MM.1S (cell line): ENCODE data around the gene BLOC1S1.

ENCODE experiments used
- DNase-seq: peaks from one replicate; pipeline ENCODE4 v3.0.0-alpha.2; 2015
- H2AFZ ChIP-seq: fragments of 300-600 bp; sonication (generic); 2 replicates; pipeline ENCODE4 v1.6.0; 2016; ENCODE audit warnings: antibody characterized with exemption, low read length
- H3F3A ChIP-seq: fragments of 300-600 bp; sonication (generic); 2 replicates; pipeline ENCODE4 v1.6.1; 2016; ENCODE audit warnings: mild to moderate bottlenecking, antibody characterized with exemption, low read length, moderate library complexity, mixed read lengths; ENCODE audit not compliant: insufficient read depth
- H3K27ac ChIP-seq: fragments of 300-600 bp; sonication (generic); 2 replicates; pipeline ENCODE4 v1.5.1; 2016; ENCODE audit warnings: mild to moderate bottlenecking, low read length
- H3K27me3 ChIP-seq: fragments of 300-600 bp; sonication (generic); replicated peaks from 2 replicates; pipeline ENCODE4 v1.6.0; 2016; ENCODE audit warnings: low read length; ENCODE audit not compliant: insufficient read depth
- H3K36me3 ChIP-seq: fragments of 300-600 bp; sonication (generic); replicated peaks from 2 replicates; pipeline ENCODE4 v1.6.1; 2016; ENCODE audit warnings: mild to moderate bottlenecking, low read length, mixed read lengths; ENCODE audit not compliant: insufficient read depth
- H3K4me1 ChIP-seq: fragments of 300-600 bp; sonication (generic); 2 replicates; pipeline ENCODE4 v1.6.1; 2016; ENCODE audit warnings: low read length, mixed read lengths
- H3K4me2 ChIP-seq: fragments of 300-600 bp; sonication (generic); 2 replicates; pipeline ENCODE4 v1.6.0; 2016; ENCODE audit warnings: low read depth, low read length
- H3K4me3 ChIP-seq: fragments of 300-600 bp; sonication (generic); 2 replicates; pipeline ENCODE4 v1.5.1; 2016; ENCODE audit warnings: low read length, mixed read lengths
- H3K79me2 ChIP-seq: fragments of 300-600 bp; sonication (generic); 2 replicates; pipeline ENCODE4 v1.6.1; 2016; ENCODE audit warnings: mixed run types, low read length, mixed read lengths
- H3K9ac ChIP-seq: fragments of 300-600 bp; sonication (generic); 2 replicates; pipeline ENCODE4 v1.6.1; 2016; ENCODE audit warnings: low read length, mixed read lengths
- H3K9me2 ChIP-seq: fragments of 300-600 bp; sonication (generic); replicated peaks from 2 replicates; pipeline ENCODE4 v1.6.1; 2016; ENCODE audit warnings: mild to moderate bottlenecking, low read length, mixed read lengths; ENCODE audit not compliant: insufficient read depth
- H3K9me3 ChIP-seq: fragments of 300-600 bp; sonication (generic); replicated peaks from 2 replicates; pipeline ENCODE4 v1.6.1; 2016; ENCODE audit warnings: mild to moderate bottlenecking, low read length, mixed read lengths; ENCODE audit not compliant: insufficient read depth
- H4K20me1 ChIP-seq: fragments of 300-600 bp; sonication (generic); 2 replicates; pipeline ENCODE4 v1.6.1; 2016; ENCODE audit warnings: mild to moderate bottlenecking, low read length, moderate library complexity, mixed read lengths; ENCODE audit not compliant: insufficient read depth
- EZH2 ChIP-seq: fragments of 300-600 bp; sonication (generic); optimal IDR thresholded peaks from 2 replicates; pipeline ENCODE3; 2017; ENCODE audit warnings: low read depth, mild to moderate bottlenecking, antibody characterized with exemption, low read length, mixed read lengths
- EZH2phosphoT487 ChIP-seq: fragments of 300-600 bp; sonication (generic); IDR thresholded peaks from 2 replicates; pipeline ENCODE4 v1.6.1; 2018; ENCODE audit warnings: antibody characterized with exemption, low read length
- TF ChIP-seq, protein P1 (sequence below): fragments of 300-600 bp; sonication (generic); IDR thresholded peaks from 2 replicates; pipeline ENCODE4 v1.5.1; 2016; ENCODE audit warnings: antibody characterized with exemption, low read length, mixed read lengths

BLOC1S1 gene

DNA sequence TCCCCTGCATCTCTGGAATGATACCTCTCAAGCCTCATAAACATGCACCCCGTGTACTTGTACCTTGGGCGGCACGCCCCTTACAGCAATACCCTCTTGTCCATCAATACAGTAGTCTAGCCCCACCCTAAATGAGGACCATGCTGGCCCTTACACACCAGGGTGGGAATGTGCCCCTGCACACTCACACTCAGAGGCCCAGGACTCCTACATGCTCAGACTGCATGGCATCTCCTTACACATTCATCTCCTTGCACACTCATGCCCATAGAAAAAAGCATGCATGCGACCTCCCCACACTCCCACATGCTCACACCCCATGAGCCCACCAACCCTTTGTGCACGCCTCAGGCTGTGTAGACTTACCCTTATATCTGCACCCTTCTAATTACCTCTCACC lies 30.2 kb upstream of the BLOC1S1 start:
- H4K20me1 ChIP-seq: no peaks in the 10 kb centered on the region

DNA sequence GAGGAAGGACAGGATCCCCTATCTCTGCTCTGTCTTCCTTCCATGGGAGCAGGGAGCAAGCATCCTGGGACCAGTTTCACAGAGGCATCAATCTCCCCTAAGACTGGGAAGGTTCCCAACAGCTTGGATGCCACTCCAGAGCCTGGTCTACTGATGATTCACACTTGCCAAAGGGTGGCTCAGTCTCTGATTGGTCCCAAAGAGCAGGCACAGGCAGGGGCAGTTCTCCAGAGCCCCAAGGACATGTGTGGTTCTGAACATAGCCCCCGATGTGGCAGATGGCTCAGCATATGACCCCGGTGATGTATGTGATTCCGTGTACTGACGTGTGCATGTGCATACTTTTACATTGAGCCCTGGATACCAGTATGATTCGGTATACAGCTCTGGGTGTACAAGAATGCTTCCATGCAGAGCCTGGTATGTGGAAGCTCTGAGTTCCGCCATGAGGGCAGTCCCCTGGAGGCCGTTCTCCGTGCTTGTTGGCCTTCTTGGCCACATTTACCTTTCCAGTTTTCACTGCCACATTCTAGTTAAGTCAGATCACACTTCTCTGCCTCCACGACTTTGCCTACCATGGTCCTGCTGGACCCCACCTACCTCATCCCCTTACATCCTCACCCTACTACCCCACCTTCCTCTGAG lies 29.4 kb upstream of the BLOC1S1 start:
- Histone ChIP-seq H3K9me3 (no peaks in the 10 kb centered on the region), H3K4me1 (no peaks in the 10 kb centered on the region), H3K9me2 (no peaks in the 10 kb centered on the region), H3K79me2 (no peaks in the 10 kb centered on the region), H3K27me3 (peaks cover 5% of the 10 kb centered on the region; the same call in 1 of the 2 replicates), H4K20me1 (no peaks in the 10 kb centered on the region), H3K9ac (no peak overlapping the region), H3F3A (no peaks in the 10 kb centered on the region), H2AFZ (no peak overlapping the region), H3K36me3 (no peaks in the 10 kb centered on the region), H3K4me2 (no peak overlapping the region), H3K4me3 (no peak overlapping the region), H3K27ac (no peak overlapping the region)
- DNase-seq: no peak
- TF ChIP-seq EZH2phosphoT487 (no peak), EZH2 (no peak)
- TF ChIP-seq, protein P1, sequence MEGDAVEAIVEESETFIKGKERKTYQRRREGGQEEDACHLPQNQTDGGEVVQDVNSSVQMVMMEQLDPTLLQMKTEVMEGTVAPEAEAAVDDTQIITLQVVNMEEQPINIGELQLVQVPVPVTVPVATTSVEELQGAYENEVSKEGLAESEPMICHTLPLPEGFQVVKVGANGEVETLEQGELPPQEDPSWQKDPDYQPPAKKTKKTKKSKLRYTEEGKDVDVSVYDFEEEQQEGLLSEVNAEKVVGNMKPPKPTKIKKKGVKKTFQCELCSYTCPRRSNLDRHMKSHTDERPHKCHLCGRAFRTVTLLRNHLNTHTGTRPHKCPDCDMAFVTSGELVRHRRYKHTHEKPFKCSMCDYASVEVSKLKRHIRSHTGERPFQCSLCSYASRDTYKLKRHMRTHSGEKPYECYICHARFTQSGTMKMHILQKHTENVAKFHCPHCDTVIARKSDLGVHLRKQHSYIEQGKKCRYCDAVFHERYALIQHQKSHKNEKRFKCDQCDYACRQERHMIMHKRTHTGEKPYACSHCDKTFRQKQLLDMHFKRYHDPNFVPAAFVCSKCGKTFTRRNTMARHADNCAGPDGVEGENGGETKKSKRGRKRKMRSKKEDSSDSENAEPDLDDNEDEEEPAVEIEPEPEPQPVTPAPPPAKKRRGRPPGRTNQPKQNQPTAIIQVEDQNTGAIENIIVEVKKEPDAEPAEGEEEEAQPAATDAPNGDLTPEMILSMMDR: no peak

More for the DNA sequence above, 30.2 kb upstream of the BLOC1S1 start:
- no peaks in the 10 kb centered on the region for H3K9me3 ChIP-seq
- H3K36me3 ChIP-seq: no peaks in the 10 kb centered on the region
- H3K79me2 ChIP-seq: no peaks in the 10 kb centered on the region
- no peak for DNase-seq
- TF ChIP-seq, protein P1: no peak
- no peak for TF ChIP-seq EZH2phosphoT487
- TF ChIP-seq EZH2: no peak
- H2AFZ ChIP-seq: no peak overlapping the region
- H3K4me2 ChIP-seq: no peak overlapping the region
- H3K4me3 ChIP-seq: no peak overlapping the region
- H3K9ac ChIP-seq: no peak overlapping the region
- H3K9me2 ChIP-seq: no peaks in the 10 kb centered on the region
- H3K4me1 ChIP-seq: no peaks in the 10 kb centered on the region
- H3F3A ChIP-seq: no peaks in the 10 kb centered on the region
- peaks cover 5% of the 10 kb centered on the region; the same call in 1 of the 2 replicates for H3K27me3 ChIP-seq
- H3K27ac ChIP-seq: no peak overlapping the region

GRCh38 chr12:55687746-55688145 lies 28.1 kb upstream of the BLOC1S1 start:
- Histone ChIP-seq H3K4me1 (no peaks in the 10 kb centered on the region), H3K79me2 (no peaks in the 10 kb centered on the region), H3K9ac (no peak overlapping the region), H3K9me3 (no peaks in the 10 kb centered on the region), H3K4me3 (no peak overlapping the region), H3K9me2 (no peaks in the 10 kb centered on the region), H4K20me1 (no peaks in the 10 kb centered on the region), H3K27ac (no peak overlapping the region), H3F3A (no peaks in the 10 kb centered on the region), H3K27me3 (peaks cover 5% of the 10 kb centered on the region; the same call in 1 of the 2 replicates), H2AFZ (no peak overlapping the region), H3K36me3 (no peaks in the 10 kb centered on the region), H3K4me2 (no peak overlapping the region)
- TF ChIP-seq EZH2: no peak
- TF ChIP-seq, protein P1: no peak
- no peak for TF ChIP-seq EZH2phosphoT487
- no peak for DNase-seq
